ENCODE data around the gene GOLGA7B.

- TF ChIP-seq CTCF (IDR thresholded peaks at IDR 0.05; ENCODE audit: low read depth, low read length, poor library complexity, severe bottlenecking) (no peak), EZH2phosphoT487 (IDR thresholded peaks at IDR 0.05; ENCODE audit: borderline replicate concordance, low read length) (no peak)
These were observed 18.6 kb downstream of the GOLGA7B start for GRCh38 chr10:97868134-97868685.

Measured in DOHH2 (cell line).